Kidney epithelial cell (primary cell): ENCODE measurements around the gene PLEKHF1. TPM values are rescaled to one million over a fixed set of nuclear protein-coding genes. Genes with fewer than 3 reads are reported as not detected.
"Not testable (repeated sequence)": the region's sequence is repeated elsewhere in the genome, so short reads cannot be mapped to it uniquely, and the experiment has no call there.

Experiments
- DNase-seq: peaks from one replicate; pipeline ENCODE4 v3.0.0-alpha.2; 2010; ENCODE audit warnings: low read depth
- H3K27me3 ChIP-seq: 2 replicates; pipeline ENCODE4 v1.6.0; 2011; ENCODE audit warnings: low read length; ENCODE audit not compliant: control insufficient read depth, insufficient read depth
- H3K36me3 ChIP-seq: 2 replicates; pipeline ENCODE4 v1.5.1; 2011; ENCODE audit warnings: low read length; ENCODE audit not compliant: control insufficient read depth, insufficient read depth
- H3K4me3 ChIP-seq: 2 replicates; pipeline ENCODE4 v1.5.1; 2011; ENCODE audit warnings: low read depth, mild to moderate bottlenecking, control low read depth, low read length
- total RNA-seq: library from RNA; depleted of rRNA; stranded (reverse); fragments of >200 nt; gene quantifications from 2 replicates; pipeline ENCODE4 v1.2.3, GENCODE V29; 2015
- TF ChIP-seq, protein P1 (sequence below): IDR thresholded peaks from 2 replicates; pipeline ENCODE4 v1.5.1; 2011; ENCODE audit warnings: mild to moderate bottlenecking, moderate library complexity, low read length, control low read depth, inconsistent platforms; ENCODE audit not compliant: insufficient read depth, poor library complexity, severe bottlenecking

The PLEKHF1 gene
- total RNA-seq, 1 donor from 2014 or later: 59.0 TPM

DNA sequence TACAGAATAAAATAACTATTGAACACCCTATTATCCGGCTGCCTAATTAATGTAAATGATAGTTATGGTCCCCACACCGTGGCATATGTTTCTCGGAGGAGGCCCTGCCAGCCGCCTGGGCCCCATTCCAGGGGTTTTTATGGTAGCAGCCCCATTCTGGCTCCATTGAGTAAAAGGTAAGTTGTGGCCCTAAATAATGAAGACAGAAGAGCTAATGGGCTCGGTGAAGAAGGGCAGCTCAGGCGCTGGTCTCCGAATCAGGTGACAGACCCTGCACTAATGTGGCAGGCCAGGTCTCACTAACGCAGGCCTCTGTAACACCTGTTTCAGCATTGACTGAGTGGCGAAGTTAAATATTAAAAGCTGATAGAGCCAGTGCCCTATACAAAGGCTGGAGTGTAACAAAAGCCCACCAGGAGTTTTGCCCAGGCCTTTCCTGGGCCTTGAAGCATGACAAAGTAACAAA, 40.0 kb upstream of the PLEKHF1 start:
- H3K4me3 ChIP-seq: no peak overlapping the region
- TF ChIP-seq, protein P1, sequence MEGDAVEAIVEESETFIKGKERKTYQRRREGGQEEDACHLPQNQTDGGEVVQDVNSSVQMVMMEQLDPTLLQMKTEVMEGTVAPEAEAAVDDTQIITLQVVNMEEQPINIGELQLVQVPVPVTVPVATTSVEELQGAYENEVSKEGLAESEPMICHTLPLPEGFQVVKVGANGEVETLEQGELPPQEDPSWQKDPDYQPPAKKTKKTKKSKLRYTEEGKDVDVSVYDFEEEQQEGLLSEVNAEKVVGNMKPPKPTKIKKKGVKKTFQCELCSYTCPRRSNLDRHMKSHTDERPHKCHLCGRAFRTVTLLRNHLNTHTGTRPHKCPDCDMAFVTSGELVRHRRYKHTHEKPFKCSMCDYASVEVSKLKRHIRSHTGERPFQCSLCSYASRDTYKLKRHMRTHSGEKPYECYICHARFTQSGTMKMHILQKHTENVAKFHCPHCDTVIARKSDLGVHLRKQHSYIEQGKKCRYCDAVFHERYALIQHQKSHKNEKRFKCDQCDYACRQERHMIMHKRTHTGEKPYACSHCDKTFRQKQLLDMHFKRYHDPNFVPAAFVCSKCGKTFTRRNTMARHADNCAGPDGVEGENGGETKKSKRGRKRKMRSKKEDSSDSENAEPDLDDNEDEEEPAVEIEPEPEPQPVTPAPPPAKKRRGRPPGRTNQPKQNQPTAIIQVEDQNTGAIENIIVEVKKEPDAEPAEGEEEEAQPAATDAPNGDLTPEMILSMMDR: no peak
- H3K27me3 ChIP-seq: no peaks in the 10 kb centered on the region
- DNase-seq: no peak
- no peaks in the 10 kb centered on the region for H3K36me3 ChIP-seq

DNA sequence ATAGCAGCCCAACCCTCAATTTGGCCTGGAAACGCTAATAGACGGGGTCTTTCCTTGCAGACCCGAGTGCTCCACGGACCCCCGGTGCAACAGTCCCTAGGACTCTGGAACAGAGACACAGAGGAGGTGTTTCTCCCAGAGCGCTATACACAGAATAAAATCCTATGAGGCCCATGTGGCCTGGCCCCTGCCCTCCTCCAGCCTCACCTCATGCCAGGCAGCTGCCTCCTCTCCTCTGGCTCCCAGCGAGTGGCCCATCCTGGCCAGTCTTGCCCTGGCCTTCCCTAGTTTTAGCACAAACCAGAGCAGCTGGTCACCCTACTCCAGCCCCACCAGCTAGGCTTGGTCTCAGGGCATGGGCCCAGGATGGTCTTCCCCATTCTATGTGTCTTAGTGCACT, 38.9 kb upstream of the PLEKHF1 start:
- TF ChIP-seq, protein P1: no peak
- DNase-seq: no peak
- Histone ChIP-seq H3K36me3 (no peaks in the 10 kb centered on the region), H3K27me3 (no peaks in the 10 kb centered on the region), H3K4me3 (no peak overlapping the region)

DNA sequence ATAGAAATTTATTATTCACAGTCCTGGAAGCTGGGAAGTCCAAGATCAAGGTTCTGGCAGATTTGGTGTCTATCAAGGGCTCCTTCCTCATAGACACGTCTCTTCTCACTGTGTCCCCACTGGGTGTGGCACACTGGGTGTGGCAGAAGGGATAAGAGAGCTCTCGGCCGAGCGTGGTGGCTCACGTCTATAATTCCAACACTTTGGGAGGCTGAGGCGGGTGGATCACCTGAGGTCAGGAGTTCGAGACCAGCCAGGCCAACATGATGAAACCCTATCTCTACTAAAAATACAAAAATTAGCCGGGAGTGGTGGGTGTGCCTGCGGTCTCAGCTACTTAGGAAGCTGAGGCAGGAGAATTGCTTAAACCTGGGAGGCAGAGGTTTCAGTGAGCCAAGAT, 38.4 kb upstream of the PLEKHF1 start:
- not testable (repeated sequence) for H3K36me3 ChIP-seq, H3K4me3 ChIP-seq, DNase-seq, H3K27me3 ChIP-seq

DNA sequence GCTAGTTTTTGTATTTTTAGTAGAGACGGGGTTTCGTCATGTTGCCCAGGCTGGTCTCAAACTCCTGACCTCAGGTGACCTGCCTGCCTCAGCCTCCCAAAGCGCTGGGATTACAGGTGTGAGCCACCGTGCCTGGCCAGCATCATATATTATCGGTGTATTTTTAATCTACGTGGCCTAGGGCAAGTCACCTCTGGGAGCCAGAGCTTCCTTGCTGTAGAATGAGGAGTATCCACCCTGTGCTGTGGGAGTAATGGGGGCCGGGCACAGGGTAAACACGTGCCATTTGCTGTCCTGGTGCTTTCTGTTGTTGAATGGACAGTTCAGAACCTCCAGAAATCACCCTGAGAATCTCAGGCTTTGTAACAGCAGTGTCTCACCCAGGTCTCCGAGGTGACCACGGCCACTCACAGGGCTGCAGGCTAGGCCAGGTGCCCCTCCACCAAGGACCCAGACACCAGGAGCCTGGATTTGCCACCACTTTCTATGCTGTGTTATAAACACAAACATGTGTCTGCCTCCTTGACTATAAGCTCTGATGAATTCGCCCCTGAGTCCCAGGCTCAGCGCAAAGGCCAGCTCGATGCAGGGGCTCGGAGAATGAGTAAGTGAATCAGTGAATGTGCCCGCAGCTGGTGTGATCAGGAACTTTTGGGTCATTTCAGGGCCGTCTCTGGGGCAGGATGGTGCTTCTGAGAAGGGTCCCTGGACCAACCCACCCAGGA, 36.4 kb upstream of the PLEKHF1 start:
- H3K36me3 ChIP-seq: no peaks in the 10 kb centered on the region
- no peak overlapping the region for H3K4me3 ChIP-seq
- TF ChIP-seq, protein P1: no peak
- H3K27me3 ChIP-seq: no peaks in the 10 kb centered on the region
- DNase-seq: no peak

DNA sequence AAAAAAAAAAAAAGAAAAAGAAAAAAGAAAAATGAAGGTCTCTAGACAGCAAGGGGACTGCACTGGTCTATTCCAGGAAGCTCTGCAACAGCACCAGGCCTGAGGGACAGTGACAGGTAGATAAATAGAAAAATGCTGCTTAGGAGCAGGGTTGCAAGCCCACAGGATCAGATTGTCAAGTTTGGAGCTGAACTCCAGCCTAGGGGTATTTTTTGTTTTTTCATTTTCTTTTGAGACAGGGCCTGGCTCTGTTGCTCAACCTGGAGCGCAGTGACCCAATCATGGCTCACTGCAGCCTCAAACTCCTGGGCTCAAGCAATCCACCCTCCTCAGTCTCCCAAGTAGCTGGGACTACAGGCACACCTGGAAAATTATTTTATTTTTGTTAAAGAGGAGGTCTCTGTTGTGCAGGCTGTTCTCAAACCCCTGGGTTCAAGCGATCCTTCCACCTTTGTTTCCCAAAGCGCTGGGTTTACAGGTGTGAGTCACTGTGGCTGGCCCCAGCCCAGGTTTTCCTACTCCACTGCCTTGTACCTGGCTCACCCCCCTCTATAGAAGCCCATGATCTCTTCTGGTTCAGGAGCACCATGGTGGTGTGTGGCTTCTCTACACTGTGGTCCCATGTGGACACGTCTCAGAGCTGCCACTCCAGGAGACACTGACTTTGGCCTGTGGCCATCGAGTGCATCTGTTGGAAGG, 35.3 kb upstream of the PLEKHF1 start:
- no peak for DNase-seq
- TF ChIP-seq, protein P1: no peak

DNA sequence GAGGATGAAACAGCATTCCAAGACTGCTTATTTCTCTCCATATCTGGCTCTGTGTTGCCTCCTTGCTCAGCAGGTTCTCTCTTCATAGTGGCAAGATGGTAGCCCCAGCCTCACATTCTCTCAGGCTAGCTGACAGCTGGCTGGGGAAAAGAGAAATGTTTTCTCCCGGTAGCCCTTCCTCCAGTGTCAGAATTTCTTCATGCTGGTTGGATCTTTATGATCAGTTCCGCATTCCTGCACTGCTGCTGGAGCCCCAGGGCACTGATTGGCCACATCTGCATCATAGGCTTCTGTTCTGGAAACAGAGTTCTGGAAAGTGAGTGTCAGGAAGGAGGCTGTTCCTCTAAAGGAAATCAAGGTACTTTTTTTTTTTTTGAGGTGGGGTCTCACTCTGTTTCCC, 34.6 kb upstream of the PLEKHF1 start:
- no peak overlapping the region for H3K4me3 ChIP-seq
- no peak for DNase-seq
- no peaks in the 10 kb centered on the region for H3K36me3 ChIP-seq
- no peaks in the 10 kb centered on the region for H3K27me3 ChIP-seq
- TF ChIP-seq, protein P1: no peak

More for the DNA sequence above, 35.3 kb upstream of the PLEKHF1 start:
- Histone ChIP-seq H3K4me3 (no peak overlapping the region), H3K27me3 (no peaks in the 10 kb centered on the region), H3K36me3 (no peaks in the 10 kb centered on the region)
